Measurements from ENCODE around the gene RGS6.

Gene RGS6

DNA sequence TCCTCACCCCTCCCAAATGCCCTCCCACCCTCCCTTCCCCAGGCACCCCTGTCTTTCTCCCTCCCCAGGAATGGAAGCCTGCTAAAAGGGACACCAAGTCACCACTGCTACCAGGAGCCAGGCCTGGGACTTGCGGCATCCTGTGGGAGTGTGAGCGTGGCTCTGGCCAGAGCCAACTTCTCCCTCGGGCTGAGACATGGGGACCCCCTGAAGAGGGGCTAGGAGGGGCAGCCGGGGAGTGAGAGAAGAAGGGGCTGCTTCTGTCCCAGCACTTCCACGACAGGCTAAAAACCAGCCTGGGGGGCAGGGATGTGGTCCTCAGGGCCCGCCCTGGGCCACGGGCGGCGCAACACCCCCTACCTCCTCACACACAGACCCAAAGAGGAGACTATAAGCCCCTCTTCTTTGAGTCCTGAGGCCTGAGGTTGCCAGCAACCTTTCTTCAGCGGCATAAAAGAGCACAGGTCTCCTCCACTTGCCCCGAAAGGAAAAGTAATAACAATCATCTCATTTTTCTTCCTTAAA, 682.7 kb downstream of the RGS6 start:
- DNase-seq: no peak

DNA sequence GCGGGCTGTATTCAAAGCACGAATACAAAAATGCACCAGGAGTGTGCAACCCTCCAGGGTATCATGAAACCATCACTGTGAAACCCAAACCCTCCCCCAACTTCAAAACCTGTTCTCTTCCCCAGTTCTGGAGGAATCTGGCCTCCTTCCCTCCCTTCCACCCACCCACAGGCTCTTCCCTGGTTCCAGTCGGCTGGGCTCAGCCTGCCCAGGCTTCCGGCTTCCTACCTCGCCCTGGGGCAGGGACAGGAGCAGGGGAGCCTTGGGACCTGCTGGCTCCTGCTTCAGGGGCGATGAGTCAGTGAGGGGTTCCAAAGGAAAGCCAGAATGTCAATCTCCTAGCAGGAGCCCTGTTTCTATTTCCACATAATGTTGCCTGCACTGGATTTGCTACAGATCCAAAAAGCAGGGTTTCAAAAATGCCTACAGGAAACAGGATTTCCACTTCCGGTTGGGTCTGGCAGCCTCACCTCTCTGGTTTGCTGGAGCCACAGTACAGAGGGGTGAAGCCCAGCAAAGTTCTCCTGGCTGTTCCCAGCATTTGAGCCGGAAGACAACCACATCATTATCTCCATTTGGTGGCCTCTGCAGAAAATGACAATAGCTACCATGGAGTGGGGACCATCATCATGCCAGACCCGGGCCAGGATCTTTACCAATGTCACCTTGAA, 683.4 kb downstream of the RGS6 start:
- no peak for DNase-seq

Measured in stimulated activated CD4-positive, alpha-beta T cell treated with anti-CD3 and anti-CD28 coated beads, Interleukin-2, amount 100 ng/mL, for 48 hours (primary cell).